Activated CD4-positive, alpha-beta T cell treated with anti-CD3 and anti-CD28 coated beads, Interleukin-2, amount 50 U/mL, for 24 hours (primary cell): ENCODE measurements around the gene RASSF5.

ENCODE experiments used
- DNase-seq, 2 donors: peaks; one replicate each; pipeline ENCODE4 v3.0.0-alpha.2; 2020; ENCODE audit warnings: low read depth in 1 of 2, low spot score in 1 of 2

Gene RASSF5

GRCh38 chr1:206513312-206514111, 6.2 kb downstream of the RASSF5 start:
- no peak for DNase-seq

GRCh38 chr1:206514813-206515387, 7.6 kb downstream of the RASSF5 start:
- DNase-seq = no peak

GRCh38 chr1:206516728-206516990, 9.3 kb downstream of the RASSF5 start:
- no peak for DNase-seq

GRCh38 chr1:206517784-206518183, 10.5 kb downstream of the RASSF5 start:
- DNase-seq = no peak

- DNase-seq = no peak
Measured at GRCh38 chr1:206518206-206518605, 10.9 kb downstream of the RASSF5 start.

GRCh38 chr1:206518743-206519142, 11.4 kb downstream of the RASSF5 start:
- no peak for DNase-seq

GRCh38 chr1:206521127-206521526, 13.8 kb downstream of the RASSF5 start:
- DNase-seq = no peak

- DNase-seq = no peak
Measured at GRCh38 chr1:206521694-206522402, 14.5 kb downstream of the RASSF5 start.

GRCh38 chr1:206524739-206525364, 17.5 kb downstream of the RASSF5 start:
- DNase-seq = no peak

- no peak for DNase-seq
Measured at GRCh38 chr1:206526064-206526911, 19.0 kb downstream of the RASSF5 start.

- DNase-seq = no peak
Measured at GRCh38 chr1:206529425-206529824, 22.1 kb downstream of the RASSF5 start.

- no peak for DNase-seq
Measured at GRCh38 chr1:206532368-206532767, 25.0 kb downstream of the RASSF5 start.

GRCh38 chr1:206534552-206534951, 27.2 kb downstream of the RASSF5 start:
- no peak for DNase-seq

GRCh38 chr1:206535853-206536188, 28.5 kb downstream of the RASSF5 start:
- DNase-seq = no peak

- DNase-seq = no peak
Measured at GRCh38 chr1:206537141-206537540, 29.8 kb downstream of the RASSF5 start.

GRCh38 chr1:206538086-206538770, 30.9 kb downstream of the RASSF5 start:
- no peak for DNase-seq

GRCh38 chr1:206538901-206539640, 31.7 kb downstream of the RASSF5 start:
- no peak for DNase-seq

- DNase-seq = no peak
Measured at GRCh38 chr1:206540044-206540780, 32.9 kb downstream of the RASSF5 start.

GRCh38 chr1:206541236-206541833, 34.0 kb downstream of the RASSF5 start:
- no peak for DNase-seq
